MCF 10A (cell line): ENCODE results near the gene ARHGAP21. TPM values are rescaled to one million over a fixed set of nuclear protein-coding genes. Genes with fewer than 3 reads are reported as not detected.
A peak's percentile ranks its signal among the peaks of the same experiment; 100 is the strongest.

Source experiments
- BruUV-seq: library from RNA; stranded (reverse); fragments of 400-500 nt; replicated peaks from 2 replicates; lab custom pipeline; 2021; lab: Mats Ljungman, UMichigan
- CTCF ChIA-PET: fragments of 300-600 bp; sonication (Branson Sonifier 250); formaldehyde crosslinking; extraction: SDS; loops from one replicate; lab custom pipeline; 2021; ENCODE audit warnings: antibody characterized with exemption, inconsistent platforms; lab: Yijun Ruan, JAX
- POLR2A ChIA-PET: fragments of 300-600, 350-650 bp; sonication (Branson Sonifier 250); formaldehyde crosslinking; extraction: SDS; loops from one replicate; lab custom pipeline; 2020; ENCODE audit warnings: antibody characterized with exemption, inconsistent platforms; lab: Yijun Ruan, JAX
- DNase-seq: peaks from one replicate; pipeline ENCODE4 v3.0.0-alpha.2; 2018; ENCODE audit not compliant: unreplicated experiment
- H3K27ac Mint-ChIP-seq: one replicate; pipeline ENCODE4 v1.8.0; 2022; ENCODE audit warnings: mild to moderate bottlenecking, low read depth, mixed read lengths; ENCODE audit not compliant: unreplicated experiment
- H3K27me3 Mint-ChIP-seq: one replicate; pipeline ENCODE4 v1.8.0; 2022; ENCODE audit warnings: mixed read lengths; ENCODE audit not compliant: insufficient read depth, unreplicated experiment
- H3K36me3 Mint-ChIP-seq: one replicate; pipeline ENCODE4 v1.8.0; 2022; ENCODE audit warnings: mild to moderate bottlenecking, moderate library complexity, mixed read lengths; ENCODE audit not compliant: insufficient read depth, unreplicated experiment
- H3K4me1 Mint-ChIP-seq: one replicate; pipeline ENCODE4 v1.8.0; 2022; ENCODE audit warnings: mixed read lengths; ENCODE audit not compliant: insufficient read depth, unreplicated experiment
- H3K4me3 Mint-ChIP-seq: one replicate; pipeline ENCODE4 v1.8.0; 2022; ENCODE audit warnings: mild to moderate bottlenecking, moderate library complexity, mixed read lengths; ENCODE audit not compliant: unreplicated experiment
- H3K9me3 Mint-ChIP-seq: one replicate; pipeline ENCODE4 v1.8.0; 2022; ENCODE audit warnings: mixed read lengths; ENCODE audit not compliant: unreplicated experiment
- CTCF ChIP-seq: fragments of 200-600 bp; IDR thresholded peaks from one replicate; pipeline ENCODE4 v1.8.0; 2022; ENCODE audit warnings: antibody characterized with exemption, mild to moderate bottlenecking; ENCODE audit not compliant: unreplicated experiment
- intact Hi-C: fragments of 100-400 bp; cut with micrococcal nuclease; formaldehyde crosslinking; loops from 2 replicates; pipeline ENCODE4 v1.14.1; 2022
- total RNA-seq: library from RNA; stranded (reverse); gene quantifications from 2 replicates; pipeline ENCODE4 v1.2.3, GENCODE V29; 2022

The ARHGAP21 gene
- total RNA-seq, 1 experiment from 2014 or later, result 85.1 TPM

DNA sequence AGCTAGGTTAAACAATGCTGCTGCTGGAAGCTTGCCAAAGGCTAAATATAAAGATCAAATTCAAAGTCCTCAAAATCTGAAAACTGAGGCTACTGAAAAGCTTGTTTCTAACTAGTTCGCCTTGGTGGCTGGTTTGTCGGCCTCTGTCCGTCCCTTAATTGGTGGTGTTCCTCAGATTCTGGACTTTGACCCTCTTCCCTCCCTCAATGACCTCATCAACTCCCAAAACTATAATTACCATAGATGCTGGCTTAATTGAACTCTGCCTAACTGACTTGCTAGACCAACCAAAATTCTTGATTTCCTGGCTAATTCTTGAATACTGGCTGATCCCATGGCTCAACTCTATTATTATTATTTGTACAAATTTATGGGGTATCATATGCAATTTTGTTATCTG is 15.6 kb downstream of the ARHGAP21 start:
- ChIA-PET CTCF (interaction anchor here (0.8 to 1.2 kb wide), 4 partner anchors 10 to 112 kb away, joined by 3 to 5 read pairs (median 4); partner anchors contain the start of gene ARHGAP21), POLR2A (interaction anchor here (0.6 to 2.9 kb wide), 8 partner anchors 8 to 1266 kb away, joined by 3 to 9 read pairs (median 4); partner anchors contain the start of genes ENKUR and THNSL1)
- H3K4me1 Mint-ChIP-seq, result peaks cover 26% of the 10 kb centered on the region
- H3K27me3 Mint-ChIP-seq, result no peaks in the 10 kb centered on the region
- no peaks in the 10 kb centered on the region for H3K9me3 Mint-ChIP-seq
- no TSS peak for BruUV-seq
- no peak for TF ChIP-seq CTCF
- no peak for DNase-seq
- H3K4me3 Mint-ChIP-seq, result no peak overlapping the region
- peaks cover 6% of the 10 kb centered on the region for H3K36me3 Mint-ChIP-seq
- H3K27ac Mint-ChIP-seq, result no peak overlapping the region
- intact Hi-C loops, result no loop called here

DNA sequence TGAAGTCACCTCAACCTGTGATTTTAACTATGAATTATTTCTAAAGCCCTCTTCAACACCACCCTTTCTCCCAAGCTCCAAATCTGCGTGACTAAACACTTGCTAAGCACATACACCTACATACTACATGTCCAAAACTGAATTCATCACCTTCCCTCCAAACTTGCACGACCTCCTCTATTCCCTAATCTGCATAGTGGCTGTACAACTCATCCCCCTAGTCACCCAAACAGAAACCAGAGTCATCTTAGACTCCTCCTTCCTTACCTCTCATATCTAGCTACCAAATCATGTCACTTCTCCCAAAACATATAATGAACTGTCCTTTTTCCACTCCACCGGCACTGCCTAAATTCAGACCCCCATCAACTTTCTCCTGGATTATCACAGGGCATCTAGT is 16.2 kb downstream of the ARHGAP21 start:
- POLR2A ChIA-PET, result interaction anchor here (0.6 to 3.2 kb wide), 10 partner anchors 8 to 1265 kb away, joined by 3 to 19 read pairs (median 4); partner anchors contain the start of genes ENKUR and THNSL1

GRCh38 chr10:24706479-24707118 is 17.1 kb downstream of the ARHGAP21 start:
- no peak for TF ChIP-seq CTCF
- CTCF ChIA-PET, result interaction anchor here (1.1 to 2.2 kb wide), 5 partner anchors 13 to 238 kb away, joined by 4 to 7 read pairs (median 4); no protein-coding TSS in a partner anchor
- peaks cover 25% of the 10 kb centered on the region for H3K4me1 Mint-ChIP-seq
- POLR2A ChIA-PET, result interaction anchor here (0.9 to 3.2 kb wide), 11 partner anchors 9 to 310 kb away, joined by 3 to 19 read pairs (median 6); partner anchors contain the start of genes ARHGAP21, ENKUR and THNSL1
- BruUV-seq, result no TSS peak
- H3K27ac Mint-ChIP-seq, result no peak overlapping the region
- no peak overlapping the region for H3K4me3 Mint-ChIP-seq
- no peaks in the 10 kb centered on the region for H3K9me3 Mint-ChIP-seq
- peak; percentile 93 for DNase-seq
- intact Hi-C loops, result no loop called here
- H3K27me3 Mint-ChIP-seq, result no peaks in the 10 kb centered on the region
- H3K36me3 Mint-ChIP-seq, result no peaks in the 10 kb centered on the region

More for the DNA sequence above, 16.2 kb downstream of the ARHGAP21 start:
- no peak for TF ChIP-seq CTCF
- H3K9me3 Mint-ChIP-seq, result no peaks in the 10 kb centered on the region
- CTCF ChIA-PET, result interaction anchor here (0.6 to 2.2 kb wide), 8 partner anchors 10 to 237 kb away, joined by 3 to 7 read pairs (median 4); partner anchors contain the start of gene ARHGAP21
- no peak overlapping the region for H3K4me3 Mint-ChIP-seq
- no peak for DNase-seq
- H3K36me3 Mint-ChIP-seq, result peaks cover 4% of the 10 kb centered on the region
- H3K4me1 Mint-ChIP-seq, result peaks cover 26% of the 10 kb centered on the region
- no TSS peak for BruUV-seq
- no peaks in the 10 kb centered on the region for H3K27me3 Mint-ChIP-seq
- no peak overlapping the region for H3K27ac Mint-ChIP-seq
- intact Hi-C loops, result no loop called here

DNA sequence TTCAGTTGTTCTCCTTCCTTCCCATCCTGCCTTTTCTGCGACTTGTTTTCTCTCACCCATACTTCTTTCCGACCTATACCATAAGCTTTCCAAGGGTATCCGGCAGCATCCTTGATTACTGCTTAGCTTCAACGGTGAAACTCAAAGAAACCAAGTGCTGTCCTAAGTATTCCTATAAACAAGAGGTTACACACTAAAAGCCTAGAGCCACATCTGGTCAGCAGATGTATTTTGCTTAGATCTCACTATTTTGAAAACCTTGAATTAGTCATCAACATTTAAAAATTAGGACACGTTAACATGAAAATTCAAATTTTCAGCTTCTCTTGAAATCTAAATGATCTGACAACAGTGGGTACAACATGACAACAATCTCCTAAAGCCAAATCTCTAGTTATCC is 20.0 kb downstream of the ARHGAP21 start:
- Mint-ChIP-seq H3K27ac (peak overlapping the region; percentile 55), H3K4me3 (peak overlapping the region; percentile 1), H3K9me3 (no peaks in the 10 kb centered on the region), H3K36me3 (no peaks in the 10 kb centered on the region), H3K27me3 (no peaks in the 10 kb centered on the region), H3K4me1 (peaks cover 22% of the 10 kb centered on the region)
- POLR2A ChIA-PET, result no interaction called here
- BruUV-seq, result no TSS peak
- DNase-seq, result peak; percentile 44
- CTCF ChIA-PET, result interaction anchor here (0.6 to 1.4 kb wide), 2 partner anchors 10 to 35 kb away, joined by 4 to 5 read pairs; no protein-coding TSS in a partner anchor
- no peak for TF ChIP-seq CTCF
- intact Hi-C loops, result no loop called here
